A673 (cell line): ENCODE measurements around the gene SZRD1.

Experiments
- CTCF ChIP-seq: fragments of 300-800, 200-600 bp; sonication (generic); conservative IDR thresholded peaks from 2 replicates; pipeline ENCODE4 v1.5.1; 2017; ENCODE audit warnings: low read depth, mild to moderate bottlenecking, antibody characterized with exemption, low read length, moderate library complexity, mixed read lengths
- EZH2 ChIP-seq: fragments of 200-600 bp; sonication (generic); IDR thresholded peaks from 2 replicates; pipeline ENCODE4 v1.6.1; 2017; ENCODE audit warnings: borderline replicate concordance, low read depth, mild to moderate bottlenecking, mixed read lengths, antibody characterized with exemption, low read length; ENCODE audit not compliant: poor library complexity, severe bottlenecking

- TF ChIP-seq CTCF (no peak), EZH2 (no peak)
Observed at GRCh38 chr1:16398371-16398953, 31.4 kb downstream of the SZRD1 start.
